Right forelimb (tissue), 1 donor: ENCODE results near the gene KIAA1549.
"Not testable (repeated sequence)": the region's sequence is repeated elsewhere in the genome, so short reads cannot be mapped to it uniquely, and the experiment has no call there.

ENCODE experiments used
- DNase-seq: peaks from one replicate; pipeline ENCODE4 v3.0.0-alpha.2; 2018

KIAA1549 gene

DNA sequence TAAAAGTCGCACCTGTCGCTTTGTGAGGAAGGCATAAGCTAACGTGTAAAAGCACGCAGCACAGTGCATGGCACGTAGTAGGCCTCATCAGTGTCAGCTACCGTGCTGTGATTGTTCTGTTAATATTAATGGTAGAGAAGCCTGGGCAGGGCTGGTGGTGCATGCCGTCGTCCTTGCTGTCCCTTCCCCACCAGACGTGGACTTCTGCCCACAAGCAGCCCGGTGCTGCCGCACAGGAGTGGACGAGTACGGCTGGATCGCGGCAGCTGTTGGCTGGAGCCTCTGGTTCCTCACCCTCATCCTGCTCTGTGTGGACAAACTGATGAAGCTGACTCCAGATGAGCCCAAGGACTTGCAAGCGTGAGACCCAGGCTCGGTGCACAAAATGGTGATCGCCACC lies 178.5 kb downstream of the KIAA1549 start:
- DNase-seq = no peak

DNA sequence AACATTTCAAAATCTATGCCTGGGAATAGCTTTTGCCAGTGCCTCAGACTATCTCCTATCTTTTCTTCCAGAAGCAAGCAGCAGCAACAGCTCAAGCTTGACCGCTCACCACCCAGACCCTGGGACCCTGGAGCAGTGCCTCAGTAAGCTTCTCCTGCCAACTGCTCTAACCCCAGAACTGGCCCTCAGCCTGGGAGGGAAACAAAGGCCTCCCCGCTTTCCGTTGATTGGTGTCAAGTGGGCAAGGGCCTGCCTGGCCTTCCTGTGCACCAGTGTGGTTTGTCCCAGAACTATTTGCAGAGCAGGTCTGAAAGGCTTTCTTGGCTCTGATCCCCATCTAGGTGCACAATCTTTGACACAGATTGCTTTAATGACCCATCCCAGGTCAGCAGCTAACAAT lies 179.9 kb downstream of the KIAA1549 start:
- no peak for DNase-seq

DNA sequence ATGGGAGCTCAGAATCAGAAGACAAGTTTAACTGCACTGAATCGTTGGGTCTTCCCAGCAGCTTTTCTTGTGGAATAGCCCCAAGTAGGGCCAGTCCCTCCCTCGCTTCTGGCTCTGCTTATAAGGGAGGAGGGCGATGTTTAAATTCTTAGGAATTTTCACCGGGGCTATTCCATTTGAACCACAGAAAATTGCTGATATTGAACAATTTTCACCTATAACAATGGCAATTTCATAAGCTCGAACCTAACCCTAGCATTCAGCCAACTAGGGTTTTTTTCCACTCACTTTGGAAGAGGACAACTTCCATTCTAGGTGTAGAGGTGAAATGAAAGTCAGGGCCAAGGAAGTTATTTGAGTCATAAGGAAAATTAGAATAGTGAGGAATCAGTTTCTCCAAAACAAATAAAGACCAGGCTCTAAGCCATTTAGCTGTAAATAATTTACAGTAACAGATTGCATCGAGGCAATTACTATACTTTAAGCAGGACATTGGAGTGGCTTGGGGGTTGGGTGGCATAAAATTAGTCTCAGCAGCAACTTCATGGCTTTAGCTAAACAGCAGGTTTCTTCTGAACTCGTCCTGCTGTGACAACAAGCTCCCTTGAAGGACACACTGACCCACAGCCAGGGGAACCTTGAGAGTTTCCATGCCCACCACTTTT lies 181.7 kb downstream of the KIAA1549 start:
- DNase-seq = no peak

DNA sequence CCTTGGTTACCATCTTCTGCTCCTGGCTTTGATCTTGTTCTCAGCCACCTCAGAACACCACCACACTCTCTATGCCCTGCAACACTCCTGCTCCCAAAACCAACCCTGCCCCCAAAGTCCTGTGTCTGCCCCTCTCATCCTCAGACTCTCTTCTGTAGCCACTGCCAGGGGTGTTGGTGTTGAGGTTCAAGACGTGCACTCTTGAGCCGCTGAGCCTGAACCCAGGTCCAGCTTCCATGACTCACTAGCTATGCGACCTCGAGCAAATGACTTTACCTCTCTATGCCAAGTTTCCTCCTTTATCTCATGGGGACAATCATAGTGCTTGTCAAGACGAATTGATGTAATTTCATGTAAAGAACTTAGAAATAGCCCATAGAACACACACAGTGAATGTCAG lies 182.4 kb downstream of the KIAA1549 start:
- DNase-seq = no peak

DNA sequence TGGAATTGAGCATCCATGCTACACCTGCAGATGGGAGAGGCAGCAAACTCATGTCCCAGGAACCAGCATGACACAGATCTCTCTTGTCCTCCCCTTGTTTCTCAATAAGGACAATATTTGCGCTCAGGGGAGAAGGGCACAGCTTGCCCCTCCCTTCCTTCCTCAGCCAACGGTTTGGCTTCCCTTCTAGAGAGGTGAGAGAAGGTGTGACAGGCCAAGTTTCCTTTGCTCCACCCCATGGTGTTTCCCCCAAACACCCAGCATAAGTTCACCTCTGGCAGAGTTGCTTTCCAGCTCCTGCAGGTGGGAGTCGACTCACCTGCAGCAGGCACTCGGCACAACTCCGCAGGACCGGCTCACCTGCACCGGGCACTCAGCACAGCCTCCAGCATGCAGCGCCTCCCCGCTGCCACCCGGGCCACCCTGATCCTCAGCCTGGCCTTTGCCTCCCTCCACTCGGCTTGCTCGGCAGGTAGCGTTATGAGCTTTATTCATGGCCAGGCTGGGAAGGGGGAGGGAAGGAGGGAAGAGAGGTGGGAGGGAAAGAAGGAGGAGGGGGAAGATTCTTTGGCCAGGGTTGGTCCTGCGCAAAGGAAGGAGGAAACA lies 183.4 kb downstream of the KIAA1549 start, which contains the start of the genes ATP6V0A4 and TMEM213:
Gene ATP6V0A4 (minus strand): TSS at position 482 of the 606 bp plus-strand sequence. CDS start 26,949 bp downstream, outside the sequence.
Gene TMEM213 (plus strand): TSS at position 280 of the 606 bp plus-strand sequence. CDS start 111 bp downstream, at position 391.
- no peak for DNase-seq

DNA sequence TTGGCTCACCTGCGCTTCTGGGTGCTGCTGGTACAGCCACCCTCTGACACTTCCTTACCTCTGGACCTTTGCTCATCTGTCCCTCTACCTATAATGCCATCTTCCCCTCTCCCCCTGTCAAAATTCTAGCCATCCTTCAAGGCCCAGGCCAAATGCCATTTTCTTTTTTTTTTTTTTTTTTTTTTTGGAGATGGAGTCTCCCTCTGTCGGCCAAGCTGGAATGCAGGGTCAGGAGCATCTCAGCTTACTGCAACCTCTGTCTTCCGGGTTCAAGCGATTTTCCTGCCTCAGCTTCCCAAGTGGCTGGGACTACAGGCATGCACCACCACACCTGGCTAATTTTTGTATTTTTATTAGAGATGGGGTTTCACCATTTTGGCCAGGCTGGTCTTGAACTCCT lies 184.1 kb downstream of the KIAA1549 start:
- not testable (repeated sequence) for DNase-seq

DNA sequence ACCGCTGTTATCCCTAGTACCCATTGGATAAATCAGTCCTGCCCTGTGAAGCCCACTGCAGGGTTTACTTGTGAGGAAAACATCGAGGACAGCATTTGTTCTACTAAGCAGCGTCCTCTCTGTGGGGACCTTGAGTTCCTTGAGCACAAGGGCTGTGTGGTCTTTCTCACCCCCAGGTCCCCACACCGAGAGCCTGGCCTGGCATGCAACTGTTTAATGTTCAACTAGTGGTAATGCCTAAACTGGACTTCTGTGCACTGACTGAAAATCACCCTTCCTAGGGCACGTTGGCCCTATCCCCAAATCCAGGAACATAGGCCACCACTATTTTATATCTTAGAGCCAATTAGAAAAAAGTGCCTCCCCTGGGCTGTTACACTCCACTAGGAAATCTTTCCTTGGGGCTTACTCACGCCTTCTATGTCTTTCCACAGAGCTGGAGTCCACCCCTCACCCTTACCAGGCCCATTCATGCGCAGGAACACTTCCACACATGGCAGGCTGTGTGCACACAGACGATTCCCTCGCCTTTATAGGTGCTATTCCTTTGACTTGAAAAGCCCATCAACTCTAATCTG lies 185.1 kb downstream of the KIAA1549 start:
- no peak for DNase-seq

DNA sequence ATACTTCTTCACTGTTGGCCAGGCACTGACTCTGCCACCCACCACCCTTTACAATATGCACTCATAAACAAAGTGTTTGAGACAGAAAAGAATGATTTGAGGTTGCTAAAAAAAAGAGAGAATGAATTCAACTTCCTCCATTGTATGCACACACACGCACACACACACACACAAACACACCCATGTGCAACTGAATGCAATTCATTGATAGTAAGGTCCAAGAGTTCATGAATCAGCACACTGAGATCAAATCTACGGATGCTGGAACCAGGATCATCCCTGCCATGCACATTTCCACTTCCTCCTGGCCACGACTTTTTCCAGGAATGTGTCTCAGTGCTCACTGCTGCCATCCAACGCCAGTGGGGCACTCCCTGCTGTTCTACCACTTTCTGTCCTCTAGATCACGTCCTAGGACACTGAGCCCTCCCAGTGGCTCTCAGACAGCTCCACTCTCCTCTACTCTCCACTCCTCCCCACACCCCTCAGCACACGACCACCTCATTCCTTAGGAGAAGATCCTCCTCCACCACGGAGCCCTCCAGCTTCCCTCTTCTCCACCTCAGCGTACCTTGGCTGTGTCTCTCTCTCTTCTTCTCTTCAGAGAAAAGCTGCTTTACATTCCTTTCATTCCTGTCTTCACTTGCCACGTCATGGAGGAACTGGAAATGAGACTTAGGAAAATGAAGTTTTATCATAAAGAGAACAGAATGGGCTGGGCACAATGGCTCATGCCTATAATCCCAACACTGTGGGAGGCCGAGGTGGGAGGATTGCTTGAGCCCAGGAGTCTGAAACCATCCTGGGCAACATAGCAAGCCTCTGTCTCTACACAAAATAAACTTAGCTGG lies 195.4 kb downstream of the KIAA1549 start:
- no peak for DNase-seq

DNA sequence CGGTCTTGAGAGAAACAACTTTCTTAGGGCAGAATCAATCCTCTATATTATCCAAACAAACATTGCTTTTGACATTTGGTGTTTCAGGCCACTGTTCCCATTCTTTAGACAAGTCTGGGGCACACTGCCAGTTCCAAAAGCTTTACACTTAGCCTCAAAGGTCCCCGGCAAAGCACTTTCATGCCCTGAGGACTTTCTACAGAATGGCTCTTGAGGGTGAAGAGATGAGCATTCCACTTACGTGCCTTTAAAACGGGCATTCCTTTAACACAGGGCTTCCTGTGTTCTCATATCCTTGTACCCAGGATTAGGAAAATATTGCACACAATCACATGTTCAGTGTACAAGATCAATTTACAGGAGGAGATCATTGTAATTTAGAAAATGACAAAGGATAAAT lies 196.5 kb downstream of the KIAA1549 start:
- no peak for DNase-seq
